Astrocyte of the spinal cord (primary cell): ENCODE results near the gene TXNDC16.
"Not testable (repeated sequence)": the region's sequence is repeated elsewhere in the genome, so short reads cannot be mapped to it uniquely, and the experiment has no call there.

Experiments
- DNase-seq: peaks from one replicate; pipeline ENCODE4 v3.0.0; 2011; ENCODE audit warnings: low read depth, low spot score
- H3K4me3 ChIP-seq: 2 replicates; pipeline ENCODE4 v1.5.1; 2011; ENCODE audit warnings: low read depth, mild to moderate bottlenecking, low read length, moderate library complexity
- CTCF ChIP-seq: IDR thresholded peaks from 2 replicates; pipeline ENCODE4 v1.5.1; 2012; ENCODE audit warnings: low read depth, mild to moderate bottlenecking, low read length, inconsistent platforms
- in situ Hi-C: cut with HindIII; loops from 2 replicates; pipeline ENCODE4 v1.10.0; 2017; ENCODE audit warnings: low sequenced_read_pairs

TXNDC16 gene

GRCh38 chr14:52589646-52590045, 37.3 kb upstream of the TXNDC16 start:
- TF ChIP-seq CTCF = no peak
- no peak overlapping the region for H3K4me3 ChIP-seq
- DNase-seq = no peak
- in situ Hi-C loops = no loop called here

- H3K4me3 ChIP-seq = no peak overlapping the region
- in situ Hi-C loops = no loop called here
- no peak for TF ChIP-seq CTCF
- DNase-seq = peak; percentile 2
Measured at GRCh38 chr14:52583544-52583943, 31.2 kb upstream of the TXNDC16 start.

GRCh38 chr14:52575858-52576257, 23.6 kb upstream of the TXNDC16 start:
- DNase-seq = no peak
- in situ Hi-C loops = no loop called here
- TF ChIP-seq CTCF = no peak
- H3K4me3 ChIP-seq = no peak overlapping the region

- DNase-seq, in situ Hi-C loops, H3K4me3 ChIP-seq: not testable (repeated sequence)
Measured at GRCh38 chr14:52568454-52568853, 16.1 kb upstream of the TXNDC16 start.

- in situ Hi-C loops = no loop called here
- peak; percentile 46 for DNase-seq
- H3K4me3 ChIP-seq = no peak overlapping the region
- TF ChIP-seq CTCF = no peak
Measured at GRCh38 chr14:52563120-52563519, 10.8 kb upstream of the TXNDC16 start.

- DNase-seq = no peak
- no peak overlapping the region for H3K4me3 ChIP-seq
- no peak for TF ChIP-seq CTCF
- in situ Hi-C loops = no loop called here
Measured at GRCh38 chr14:52558688-52559087, 6.4 kb upstream of the TXNDC16 start.

- in situ Hi-C loops = no loop called here
- peak overlapping the region; percentile 64 for H3K4me3 ChIP-seq
- TF ChIP-seq CTCF = no peak
- peak; percentile 86 for DNase-seq
Measured at GRCh38 chr14:52553671-52554575, 1.6 kb upstream of the TXNDC16 start.
